GM12878 (cell line): Measurements from ENCODE around the gene TIMM17B. TPM values are rescaled to one million over a fixed set of nuclear protein-coding genes. Genes with fewer than 3 reads are reported as not detected.
"Not testable (repeated sequence)": the region's sequence is repeated elsewhere in the genome, so short reads cannot be mapped to it uniquely, and the experiment has no call there.

Experiments used
- ATAC-seq: fragments of 200-7000 bp; cut with Tn5 transposase; 3 replicates; pipeline ENCODE4 v1.9.1; 2020; ENCODE audit warnings: mild to moderate bottlenecking, moderate library complexity
- BruUV-seq: library from RNA; stranded (reverse); fragments of 400-500 nt; replicated peaks from 2 replicates; lab custom pipeline; 2021; lab: Mats Ljungman, UMichigan
- CTCF ChIA-PET: fragments of 300-600 bp; sonication (Branson Sonifier 250); formaldehyde crosslinking; extraction: SDS; loops from one replicate; lab custom pipeline; 2021; ENCODE audit warnings: inconsistent platforms; lab: Yijun Ruan, JAX
- POLR2A ChIA-PET: fragments of 350-600 bp; formaldehyde crosslinking; extraction: SDS; loops from one replicate; lab custom pipeline; 2021; ENCODE audit warnings: inconsistent platforms; lab: Charles Lee
- RAD21 ChIA-PET: fragments of 300-600 bp; sonication (Branson Sonifier 250); formaldehyde crosslinking; loops from one replicate; lab custom pipeline; 2023; ENCODE audit warnings: antibody characterized with exemption; ENCODE audit not compliant: unreplicated experiment; lab: Charles Lee
- SMC1A ChIA-PET: fragments of 300-600 bp; sonication (Branson Sonifier 250); formaldehyde crosslinking; loops from one replicate; lab custom pipeline; 2023; ENCODE audit not compliant: unreplicated experiment, uncharacterized antibody; lab: Charles Lee
- DNase-seq: peaks from one replicate; pipeline ENCODE4 v3.0.0-alpha.2; 2011; ENCODE audit warnings: low read depth, low spot score
- FAIRE-seq: peaks from 3 replicates; lab custom pipeline; 2011; peaks lifted over from hg19 to GRCh38; lab: Jason Lieb, UNC
- H2AFZ ChIP-seq: 2 replicates; pipeline ENCODE4 v1.6.0; 2011; ENCODE audit warnings: low read depth, low read length, control low read depth; ENCODE audit not compliant: control insufficient read depth
- H3K27ac ChIP-seq: 2 replicates; pipeline ENCODE4 v1.5.1; 2011; ENCODE audit warnings: control low read depth; ENCODE audit not compliant: control insufficient read depth, insufficient read depth
- H3K27me3 ChIP-seq, 2 experiments: replicated peaks in 1 of 2; 2 replicates each; pipeline versions ENCODE4 v1.6.0 to v1.6.1; 2011; ENCODE audit warnings: low read length in 1 of 2; ENCODE audit not compliant: control insufficient read depth in 2 of 2, insufficient read depth in 2 of 2
- H3K36me3 ChIP-seq, 2 experiments: 2 replicates each; pipeline ENCODE4 v1.5.1; 2011; ENCODE audit warnings: low read length in 1 of 2; ENCODE audit not compliant: control insufficient read depth in 2 of 2, insufficient read depth in 2 of 2
- H3K4me1 ChIP-seq: 2 replicates; pipeline ENCODE4 v1.6.1; 2011; ENCODE audit warnings: mild to moderate bottlenecking, low read length, moderate library complexity, mixed read lengths; ENCODE audit not compliant: control insufficient read depth, insufficient read depth
- H3K4me2 ChIP-seq: 2 replicates; pipeline ENCODE4 v1.6.0; 2011; ENCODE audit warnings: control low read depth; ENCODE audit not compliant: control insufficient read depth, insufficient read depth
- H3K4me3 ChIP-seq: fragments of 200-600 bp; sonication (generic); 2 replicates; pipeline ENCODE4 v1.5.1; 2016
- H3K79me2 ChIP-seq: 2 replicates; pipeline ENCODE4 v1.6.0; 2011; ENCODE audit warnings: low read length; ENCODE audit not compliant: control insufficient read depth, insufficient read depth
- H3K9ac ChIP-seq: 2 replicates; pipeline ENCODE4 v1.8.0; 2011; ENCODE audit warnings: low read length, control low read depth, mixed read lengths; ENCODE audit not compliant: control insufficient read depth, insufficient read depth
- H3K9me3 ChIP-seq: replicated peaks from 3 replicates; pipeline ENCODE4 v1.5.1; 2011; ENCODE audit warnings: mild to moderate bottlenecking, low read length; ENCODE audit not compliant: control insufficient read depth, insufficient read depth
- H4K20me1 ChIP-seq: 2 replicates; pipeline ENCODE4 v1.6.0; 2011; ENCODE audit not compliant: control insufficient read depth, insufficient read depth
- STAT1 ChIP-seq: fragments of 450-650 bp; conservative IDR thresholded peaks from 2 replicates; pipeline ENCODE4 v1.6.1; 2014; ENCODE audit warnings: antibody characterized with exemption, mild to moderate bottlenecking
- WGBS: methylation state at CpG from one replicate; pipeline ENCODE4 v1.1.6; 2016; ENCODE audit warnings: low lambda C conversion rate; ENCODE audit not compliant: insufficient replicate concordance, insufficient coverage; ENCODE audit errors: missing lambda C conversion rate; 5-methylcytosine and 5-hydroxymethylcytosine counted together
- in situ Hi-C: fragments of 300-500 bp; cut with MboI; formaldehyde crosslinking; loops from 9 replicates; pipeline ENCODE4 v1.14.3; 2018; ENCODE audit warnings: mixed read lengths
- intact Hi-C: fragments of 100-400 bp; cut with micrococcal nuclease; formaldehyde crosslinking; loops from one replicate; pipeline ENCODE4 v1.14.2; 2022; ENCODE audit not compliant: unreplicated experiment
- polyA plus RNA-seq, 11 experiments: library from polyadenylated mRNA; depleted of rRNA in 4 of 11; unstranded in 6 of 11; stranded (reverse) in 5 of 11; fragments of >200 nt; fragmentation: Nextera tagmentation in 4 of 11; fragmentation: Illumina TruSeq in 1 of 11; extraction: Ambion mirVana in 4 of 11; extraction: Trizol in 1 of 11; gene quantifications; 1 replicate in 1 of 11; 2 replicates in 10 of 11; pipeline versions ENCODE4 v1.2.1 to v1.2.3, GENCODE V29; 2011 to 2016; ENCODE audit warnings: inconsistent platforms in 2 of 11, missing spikeins in 2 of 11, low read depth in 1 of 11
- total RNA-seq, 4 experiments: library from RNA; depleted of rRNA in 3 of 4; stranded (reverse); fragments of >200 nt in 3 of 4; fragmentation: Illumina TruSeq in 1 of 4; extraction: Trizol in 1 of 4; gene quantifications; 2 replicates each; pipeline versions ENCODE4 v1.2.1 to v1.2.3, GENCODE V29; 2013 to 2021
- TF ChIP-seq, protein P1 (sequence below), 3 experiments: IDR thresholded peaks in 2 of 3; conservative IDR thresholded peaks in 1 of 3; 2 replicates each; pipeline ENCODE4 v1.5.1; 2011; ENCODE audit warnings: low read depth in 3 of 3, low read length in 3 of 3, mild to moderate bottlenecking in 3 of 3, control low read depth in 2 of 3, moderate library complexity in 2 of 3, inconsistent platforms in 1 of 3, mixed read lengths in 1 of 3; ENCODE audit not compliant: control insufficient read depth in 2 of 3, insufficient read depth in 1 of 3; ENCODE audit errors: extremely low read depth in 1 of 3

The TIMM17B gene
- total and polyA plus RNA-seq, 10 of the 15 experiments (the other 5 are each of a cell fraction or from before 2014, with no cell fraction given): 4.5 to 88.7 (median 47.5) TPM

DNA sequence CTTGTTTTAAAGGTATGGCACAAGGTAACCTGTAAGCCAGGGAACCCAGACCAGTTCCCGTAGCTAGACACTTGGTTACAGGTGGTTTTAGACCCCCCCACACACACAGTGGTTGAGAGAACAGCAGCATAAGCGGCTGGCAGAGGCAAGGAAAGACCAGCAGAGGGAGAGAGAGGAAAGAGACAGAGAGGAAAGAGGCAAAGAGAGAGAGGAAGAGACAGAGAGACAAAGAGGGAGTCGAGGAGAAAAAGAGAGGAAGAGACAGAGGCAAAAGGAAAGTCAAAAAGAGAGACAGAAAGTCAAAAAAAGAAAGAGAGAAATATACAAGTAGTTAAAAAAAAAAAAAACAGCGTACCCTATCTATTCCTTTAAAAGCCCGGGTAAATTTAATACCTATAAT is 42.7 kb downstream of the TIMM17B start:
- POLR2A ChIA-PET: no interaction called here
- RAD21 ChIA-PET: no interaction called here
- H3K9me3 ChIP-seq: no peaks in the 10 kb centered on the region; the same call in 2 of the 3 replicates
- no peaks in the 10 kb centered on the region for H3K36me3 ChIP-seq
- no peaks in the 10 kb centered on the region for H4K20me1 ChIP-seq
- no peaks in the 10 kb centered on the region for H3K4me1 ChIP-seq
- no peaks in the 10 kb centered on the region for H3K79me2 ChIP-seq
- no peak overlapping the region for H3K4me2 ChIP-seq
- no peak overlapping the region for H3K9ac ChIP-seq
- no TSS peak for BruUV-seq
- no peak for FAIRE-seq
- SMC1A ChIA-PET: no interaction called here
- no peaks in the 10 kb centered on the region for H3K27me3 ChIP-seq
- CTCF ChIA-PET: no interaction called here
- H3K27ac ChIP-seq: no peak overlapping the region
- WGBS: 35% methylated on average over 4 of the region's 5 CpGs
- in situ Hi-C loops (loop anchor here (25.0 kb wide), 1 partner anchor 1007 kb away; no protein-coding TSS in a partner anchor), intact Hi-C loops (no loop called here)
- no peak for TF ChIP-seq STAT1
- TF ChIP-seq, protein P1, sequence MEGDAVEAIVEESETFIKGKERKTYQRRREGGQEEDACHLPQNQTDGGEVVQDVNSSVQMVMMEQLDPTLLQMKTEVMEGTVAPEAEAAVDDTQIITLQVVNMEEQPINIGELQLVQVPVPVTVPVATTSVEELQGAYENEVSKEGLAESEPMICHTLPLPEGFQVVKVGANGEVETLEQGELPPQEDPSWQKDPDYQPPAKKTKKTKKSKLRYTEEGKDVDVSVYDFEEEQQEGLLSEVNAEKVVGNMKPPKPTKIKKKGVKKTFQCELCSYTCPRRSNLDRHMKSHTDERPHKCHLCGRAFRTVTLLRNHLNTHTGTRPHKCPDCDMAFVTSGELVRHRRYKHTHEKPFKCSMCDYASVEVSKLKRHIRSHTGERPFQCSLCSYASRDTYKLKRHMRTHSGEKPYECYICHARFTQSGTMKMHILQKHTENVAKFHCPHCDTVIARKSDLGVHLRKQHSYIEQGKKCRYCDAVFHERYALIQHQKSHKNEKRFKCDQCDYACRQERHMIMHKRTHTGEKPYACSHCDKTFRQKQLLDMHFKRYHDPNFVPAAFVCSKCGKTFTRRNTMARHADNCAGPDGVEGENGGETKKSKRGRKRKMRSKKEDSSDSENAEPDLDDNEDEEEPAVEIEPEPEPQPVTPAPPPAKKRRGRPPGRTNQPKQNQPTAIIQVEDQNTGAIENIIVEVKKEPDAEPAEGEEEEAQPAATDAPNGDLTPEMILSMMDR (IDR thresholded peaks at IDR 0.05 in 2 of 3, conservative IDR thresholded peaks at IDR 0.05 in 1 of 3; ENCODE audit: control insufficient read depth in 2 of 3, extremely low read depth in 1 of 3, insufficient read depth in 1 of 3, low read depth in 3 of 3, low read length in 3 of 3): 0 out of 6 replicates have a peak, but pooled peaks of 2 of the 3 experiments have one; percentile 4
- no peak for ATAC-seq
- no peak overlapping the region for H2AFZ ChIP-seq
- no peak for DNase-seq
- no peak overlapping the region for H3K4me3 ChIP-seq

GRCh38 chrX:48854121-48854804 is 43.3 kb downstream of the TIMM17B start:
- H3K4me1 ChIP-seq, DNase-seq, H3K4me3 ChIP-seq, H3K4me2 ChIP-seq, H3K79me2 ChIP-seq, BruUV-seq, H4K20me1 ChIP-seq, ATAC-seq, H3K27ac ChIP-seq, intact Hi-C loops, H3K27me3 ChIP-seq, FAIRE-seq, H3K36me3 ChIP-seq, SMC1A ChIA-PET, H2AFZ ChIP-seq, RAD21 ChIA-PET, H3K9ac ChIP-seq, CTCF ChIA-PET, H3K9me3 ChIP-seq, POLR2A ChIA-PET: not testable (repeated sequence)
- 68% methylated on average over 12 of the region's 12 CpGs for WGBS
- in situ Hi-C loops: loop anchor here (25.0 kb wide), 1 partner anchor 1008 kb away; no protein-coding TSS in a partner anchor

GRCh38 chrX:48853494-48853893 is 44.1 kb downstream of the TIMM17B start:
- H3K9me3 ChIP-seq, SMC1A ChIA-PET, ATAC-seq, H3K27ac ChIP-seq, intact Hi-C loops, H3K4me2 ChIP-seq, H3K9ac ChIP-seq, POLR2A ChIA-PET, CTCF ChIA-PET, H3K4me3 ChIP-seq, BruUV-seq, DNase-seq, H3K79me2 ChIP-seq, H3K4me1 ChIP-seq, RAD21 ChIA-PET, H3K27me3 ChIP-seq, H4K20me1 ChIP-seq, H2AFZ ChIP-seq, FAIRE-seq, H3K36me3 ChIP-seq: not testable (repeated sequence)
- in situ Hi-C loops: loop anchor here (25.0 kb wide), 1 partner anchor 1009 kb away; no protein-coding TSS in a partner anchor
